Psoas muscle (tissue), 8 donors: ENCODE measurements around the gene XRCC1. TPM values are rescaled to one million over a fixed set of nuclear protein-coding genes. Genes with fewer than 3 reads are reported as not detected.

Source experiments
- ATAC-seq, 4 donors: fragments of 200-7000 bp; cut with Tn5 transposase; one replicate each; pipeline ENCODE4 v1.9.1; 2020; ENCODE audit warnings: moderate library complexity in 3 of 4, mild to moderate bottlenecking in 2 of 4
- DNase-seq, 2 donors: peaks; one replicate each; pipeline ENCODE4 v3.0.0-alpha.2; 2020
- H3K27ac ChIP-seq: fragments of 200-600 bp; one replicate; pipeline ENCODE4 v1.8.0; 2022
- H3K27me3 ChIP-seq, 3 donors: fragments of 200-600 bp in 1 of 3; one replicate each; pipeline versions ENCODE4 v1.6.1 to v1.8.0; 2013 to 2022; ENCODE audit warnings: low read length in 2 of 3, mild to moderate bottlenecking in 2 of 3, moderate library complexity in 1 of 3; ENCODE audit not compliant: insufficient read depth in 3 of 3
- H3K36me3 ChIP-seq, 2 donors: fragments of 200-600 bp in 1 of 2; one replicate each; pipeline versions ENCODE4 v1.6.1 to v1.8.0; 2013 to 2022; ENCODE audit warnings: low read depth in 1 of 2, mild to moderate bottlenecking in 1 of 2, moderate library complexity in 1 of 2; ENCODE audit not compliant: insufficient read depth in 1 of 2
- H3K4me1 ChIP-seq: fragments of 200-600 bp; one replicate; pipeline ENCODE4 v1.8.0; 2022
- H3K4me3 ChIP-seq: fragments of 200-600 bp; one replicate; pipeline ENCODE4 v1.8.0; 2022; ENCODE audit warnings: mild to moderate bottlenecking
- H3K9me3 ChIP-seq: fragments of 200-600 bp; one replicate; pipeline ENCODE4 v1.8.0; 2022
- CTCF ChIP-seq: fragments of 200-600 bp; IDR thresholded peaks from one replicate; pipeline ENCODE4 v1.8.0; 2022; ENCODE audit warnings: antibody characterized with exemption
- WGBS, 3 donors: extraction: QIAGEN DNeasy Blood & Tissue Kit; methylation state at CpG; one replicate each; pipeline versions ENCODE4 v1.1.6 to v1.1.7; 2013; 5-methylcytosine and 5-hydroxymethylcytosine counted together
- intact Hi-C, 2 donors: fragments of 100-400 bp; cut with DNase I; formaldehyde crosslinking; loops; one replicate each; pipeline versions ENCODE4 v1.11.0 to v1.14.2; 2022
- polyA plus RNA-seq, 3 donors: library from polyadenylated mRNA; stranded (reverse); fragments of 200-250 nt; gene quantifications; one replicate each; pipeline ENCODE4 v1.2.3, GENCODE V29; 2013
- total RNA-seq, 4 donors: library from RNA; stranded (reverse); fragmentation: NEBNext Ultra II Directional in 2 of 4; extraction: Animal tissue kit (Norgen Biotek cat#: 25700) in 2 of 4; gene quantifications; one replicate each; pipeline versions ENCODE4 v1.2.1 to v1.2.4, GENCODE V29; 2021 to 2023
- donor health status: healthy with polysubstance abuse.
- donor health status: DM: no; HTN: no; CAD: no; lungs with moderate emphysema.
- donor health status: Bipolar disorder and iron deficiency.
- donor health status: healthy.
- donor health status: DM: yes; HTN: yes; CAD: no.
- donor health status: DM: no; HTN: no; CAD: no.
- donor health status: DM: no; HTN: no; CAD: no.
- donor health status: DM: yes; HTN: yes; CAD: no.

The XRCC1 gene
- total and polyA plus RNA-seq, 7 donors = 12.7 to 22.1 (median 14.1) TPM

- no peaks in the 10 kb centered on the region for H3K9me3 ChIP-seq
- no peak for TF ChIP-seq CTCF
- H3K36me3 ChIP-seq = peaks cover under 1 to 74% of the 10 kb centered on the region in 2 donors
- no peaks in the 10 kb centered on the region for H3K27me3 ChIP-seq
- 89 to 94% (median 94%) methylated on average over 5 of the region's 5 CpGs for WGBS, 3 donors
- intact Hi-C loops = no loop called here
- H3K4me3 ChIP-seq = no peak overlapping the region
- no peak for ATAC-seq
- no peak overlapping the region for H3K27ac ChIP-seq
- no peak for DNase-seq
- no peaks in the 10 kb centered on the region for H3K4me1 ChIP-seq
Observed at GRCh38 chr19:43545276-43545675, 30.1 kb downstream of the XRCC1 start.

- intact Hi-C loops = no loop called here
- H3K4me3 ChIP-seq = no peak overlapping the region
- no peak for DNase-seq
- H3K9me3 ChIP-seq = peaks cover 4% of the 10 kb centered on the region
- H3K36me3 ChIP-seq = peaks cover 0 to 71% of the 10 kb centered on the region in 2 donors
- no peaks in the 10 kb centered on the region for H3K27me3 ChIP-seq
- no peak for TF ChIP-seq CTCF
- no peak overlapping the region for H3K27ac ChIP-seq
- H3K4me1 ChIP-seq = no peaks in the 10 kb centered on the region
- WGBS, 3 donors = 95 to 98% (median 95%) methylated on average over 9 of the region's 9 CpGs
- ATAC-seq = no peak
Observed at GRCh38 chr19:43544077-43544476, 31.2 kb downstream of the XRCC1 start.

GRCh38 chr19:43541920-43542650 is 33.2 kb downstream of the XRCC1 start:
- Histone ChIP-seq H3K9me3 (peaks cover 7% of the 10 kb centered on the region), H3K4me1 (no peaks in the 10 kb centered on the region), H3K4me3 (no peak overlapping the region), H3K36me3 (peaks cover 0 to 82% of the 10 kb centered on the region in 2 donors), H3K27ac (no peak overlapping the region), H3K27me3 (no peaks in the 10 kb centered on the region)
- 95 to 98% (median 96%) methylated on average over 5 of the region's 5 CpGs for WGBS, 3 donors
- no peak for ATAC-seq
- no peak for DNase-seq
- intact Hi-C loops = no loop called here
- no peak for TF ChIP-seq CTCF

GRCh38 chr19:43540381-43540780 is 34.9 kb downstream of the XRCC1 start:
- Histone ChIP-seq H3K4me1 (no peaks in the 10 kb centered on the region), H3K27me3 (no peaks in the 10 kb centered on the region), H3K27ac (no peak overlapping the region), H3K9me3 (peaks cover 7% of the 10 kb centered on the region), H3K36me3 (peaks cover 0 to 72% of the 10 kb centered on the region in 2 donors), H3K4me3 (no peak overlapping the region)
- 93 to 98% (median 96%) methylated on average over 3 of the region's 3 CpGs for WGBS, 3 donors
- intact Hi-C loops = no loop called here
- no peak for DNase-seq
- no peak for TF ChIP-seq CTCF
- no peak for ATAC-seq

GRCh38 chr19:43538922-43539321 is 36.4 kb downstream of the XRCC1 start:
- Histone ChIP-seq H3K36me3 (peaks cover 0 to 58% of the 10 kb centered on the region in 2 donors), H3K27ac (no peak overlapping the region), H3K4me1 (no peaks in the 10 kb centered on the region), H3K4me3 (no peak overlapping the region), H3K27me3 (no peaks in the 10 kb centered on the region), H3K9me3 (peaks cover 7% of the 10 kb centered on the region)
- intact Hi-C loops = loop anchor here in 1 of 2 donors (5.0 to 10.0 kb wide), 2 partner anchors 56 to 113 kb away; partner anchors contain the start of genes IRGQ and ZNF576
- no peak for DNase-seq
- TF ChIP-seq CTCF = no peak
- no peak for ATAC-seq
